VCaP (cell line): Measurements from ENCODE around the gene MTX3.

Source experiments
- H3K27ac ChIP-seq: fragments of 450-650 bp; 2 replicates; pipeline ENCODE4 v1.5.1; 2017
- CTCF ChIP-seq: fragments of 450-650 bp; conservative IDR thresholded peaks from 2 replicates; pipeline ENCODE4 v1.5.1; 2017; ENCODE audit warnings: mild to moderate bottlenecking, moderate library complexity

Gene MTX3

GRCh38 chr5:79982136-79982535, 8.9 kb downstream of the MTX3 start:
- TF ChIP-seq CTCF = no peak
- H3K27ac ChIP-seq = no peak overlapping the region

GRCh38 chr5:79976759-79977515, 14.1 kb downstream of the MTX3 start:
- TF ChIP-seq CTCF = no peak
- H3K27ac ChIP-seq = no peak overlapping the region

GRCh38 chr5:79975422-79975821, 15.6 kb downstream of the MTX3 start:
- H3K27ac ChIP-seq = no peak overlapping the region
- no peak for TF ChIP-seq CTCF

- no peak for TF ChIP-seq CTCF
- no peak overlapping the region for H3K27ac ChIP-seq
These were observed 16.2 kb downstream of the MTX3 start for GRCh38 chr5:79974886-79975285.

GRCh38 chr5:79973996-79974395, 17.1 kb downstream of the MTX3 start:
- no peak overlapping the region for H3K27ac ChIP-seq
- TF ChIP-seq CTCF = no peak

GRCh38 chr5:79973511-79973910, 17.6 kb downstream of the MTX3 start:
- no peak overlapping the region for H3K27ac ChIP-seq
- no peak for TF ChIP-seq CTCF

- no peak for TF ChIP-seq CTCF
- H3K27ac ChIP-seq = no peak overlapping the region
These were observed 19.9 kb downstream of the MTX3 start for GRCh38 chr5:79971156-79971555.
